Naive thymus-derived CD8-positive, alpha-beta T cell (primary cell): ENCODE data around the gene PGLYRP4. TPM values are rescaled to one million over a fixed set of nuclear protein-coding genes. Genes with fewer than 3 reads are reported as not detected.

ENCODE experiments used
- ATAC-seq, 2 donors: fragments of 150-1000 bp; cut with Tn5 transposase in 1 of 2; sonication (Bioruptor Pico), chemical (Tn5 transposase) in 1 of 2; 1 replicate in 1 of 2; 2 replicates in 1 of 2; pipeline ENCODE4 v1.10.0; 2021; ENCODE audit warnings: mild to moderate bottlenecking in 2 of 2, moderate library complexity in 2 of 2
- POLR2A ChIA-PET: fragments of 350-600 bp; sonication (Branson Sonifier 250); formaldehyde crosslinking; loops from one replicate; lab custom pipeline; 2021; ENCODE audit warnings: antibody characterized with exemption; lab: Charles Lee
- DNase-seq, 10 donors: peaks; one replicate each; pipeline versions ENCODE4 v3.0.0 to v3.0.0-alpha.2; 2020 to 2022
- H3K27ac Mint-ChIP-seq, 10 donors: one replicate each; pipeline ENCODE4 v1.8.0; 2020 to 2022; ENCODE audit warnings: mild to moderate bottlenecking in 10 of 10, mixed read lengths in 10 of 10, moderate library complexity in 4 of 10, inconsistent platforms in 1 of 10
- H3K27me3 Mint-ChIP-seq, 5 donors: one replicate each; pipeline ENCODE4 v1.8.0; 2021 to 2022; ENCODE audit warnings: mixed read lengths in 5 of 5
- H3K36me3 Mint-ChIP-seq, 3 donors: one replicate each; pipeline ENCODE4 v1.8.0; 2020 to 2022; ENCODE audit warnings: mixed read lengths in 3 of 3, mild to moderate bottlenecking in 2 of 3, inconsistent platforms in 1 of 3
- H3K4me1 Mint-ChIP-seq, 4 donors: one replicate each; pipeline ENCODE4 v1.8.0; 2021 to 2022; ENCODE audit warnings: mixed read lengths in 4 of 4
- H3K4me3 Mint-ChIP-seq, 10 donors: one replicate each; pipeline ENCODE4 v1.8.0; 2020 to 2022; ENCODE audit warnings: mild to moderate bottlenecking in 10 of 10, mixed read lengths in 10 of 10, moderate library complexity in 6 of 10, inconsistent platforms in 1 of 10
- H3K9me3 Mint-ChIP-seq, 9 donors: one replicate each; pipeline ENCODE4 v1.8.0; 2020 to 2022; ENCODE audit warnings: mixed read lengths in 9 of 9, mild to moderate bottlenecking in 3 of 9, inconsistent platforms in 1 of 9, moderate library complexity in 1 of 9
- polyA plus RNA-seq, 3 donors: library from polyadenylated mRNA; unstranded; fragments of 300-500 nt; fragmentation: Illumina TruSeq; gene quantifications; one replicate each; pipeline ENCODE4 v1.2.3, GENCODE V29; 2021
- total RNA-seq, 8 experiments: library from RNA in 2 of 8; stranded (reverse) in 2 of 8; gene quantifications; one replicate each; pipeline ENCODE4 v1.2.3 and lab custom pipeline; 2021 to 2026

Gene PGLYRP4
- total and polyA plus RNA-seq, 5 experiments from 2014 or later, result not detected

DNA sequence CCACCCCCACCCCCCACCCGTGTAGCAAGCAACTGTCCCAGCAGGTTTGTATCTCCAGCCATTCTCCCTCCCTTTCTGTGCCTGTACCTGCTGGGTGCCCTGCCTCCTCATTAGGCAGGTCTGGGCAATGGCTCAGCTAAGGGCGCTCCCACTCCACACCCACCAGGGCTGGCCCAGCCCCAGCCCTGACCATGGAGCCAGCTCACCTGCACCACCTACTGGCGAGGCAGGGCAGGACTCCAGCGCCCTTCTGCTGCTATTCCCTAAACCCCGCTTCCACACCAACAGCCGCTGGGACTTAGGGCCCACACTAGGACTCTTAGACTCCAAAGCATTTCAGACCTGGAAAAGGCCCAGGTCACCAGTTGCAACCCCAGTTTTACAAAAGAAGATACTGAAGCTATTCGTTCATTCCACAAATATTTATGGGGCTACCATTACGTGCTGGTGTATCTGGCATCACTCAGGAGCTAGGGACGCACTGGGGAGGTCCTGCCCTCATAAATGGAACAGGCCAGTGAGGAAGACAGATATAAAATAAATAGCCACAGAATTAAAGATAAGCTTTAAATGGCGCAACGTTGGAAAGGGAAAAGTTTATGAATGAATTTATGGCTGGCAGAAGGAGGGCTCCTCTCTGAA is 59.9 kb downstream of the PGLYRP4 start:
- H3K27ac Mint-ChIP-seq, result no peak overlapping the region
- DNase-seq (no peak), ATAC-seq (no peak)
- H3K9me3 Mint-ChIP-seq, result no peaks in the 10 kb centered on the region
- H3K4me3 Mint-ChIP-seq, result no peak overlapping the region
- POLR2A ChIA-PET, result no interaction called here
- H3K27me3 Mint-ChIP-seq, result peaks cover 6 to 28% (median 18%) of the 10 kb centered on the region in 5 donors
- peaks cover 9 to 16% (median 15%) of the 10 kb centered on the region in 4 donors for H3K4me1 Mint-ChIP-seq
- no peaks in the 10 kb centered on the region for H3K36me3 Mint-ChIP-seq

Other genes starting within 250 kb of the PGLYRP4 start
- not detected for gene SPRR2F, start 235.3 kb downstream of the PGLYRP4 start, total RNA-seq
- not detected for gene SPRR2F, start 235.3 kb downstream of the PGLYRP4 start, polyA plus RNA-seq
- not detected for gene SPRR2G, start 198.0 kb downstream of the PGLYRP4 start, total RNA-seq
- not detected for gene SPRR2G, start 198.0 kb downstream of the PGLYRP4 start, polyA plus RNA-seq
- not detected for gene LELP1, start 145.4 kb downstream of the PGLYRP4 start, total RNA-seq
- gene LELP1, start 145.4 kb downstream of the PGLYRP4 start, polyA plus RNA-seq, result not detected
- gene PRR9, start 131.3 kb downstream of the PGLYRP4 start, total RNA-seq, result not detected
- gene PRR9, start 131.3 kb downstream of the PGLYRP4 start, polyA plus RNA-seq, result not detected
- not detected for gene LORICRIN, start 89.2 kb downstream of the PGLYRP4 start, total RNA-seq
- not detected for gene LORICRIN, start 89.2 kb downstream of the PGLYRP4 start, polyA plus RNA-seq
- gene PGLYRP3, start 35.9 kb downstream of the PGLYRP4 start, total RNA-seq, result not detected
- gene PGLYRP3, start 35.9 kb downstream of the PGLYRP4 start, polyA plus RNA-seq, result not detected
- 1 to 10 TPM; 2.2 to 2.8 TPM for gene S100A9, start 9.0 kb upstream of the PGLYRP4 start, total RNA-seq
- 10 to 100 TPM in 2 of 3 donors, 1 to 10 TPM in 1; 5.0 to 18.8 (median 18.7) TPM for gene S100A9, start 9.0 kb upstream of the PGLYRP4 start, polyA plus RNA-seq
- gene S100A12, start 26.8 kb upstream of the PGLYRP4 start, total RNA-seq, result not detected
- gene S100A12, start 26.8 kb upstream of the PGLYRP4 start, polyA plus RNA-seq, result 1 to 10 TPM in 1 of 3 donors, under 1 TPM in 1, not detected in 1; 0.44 to 1.7 TPM
- gene S100A8, start 42.2 kb upstream of the PGLYRP4 start, total RNA-seq, result not detected
- gene S100A8, start 42.2 kb upstream of the PGLYRP4 start, polyA plus RNA-seq, result 10 to 100 TPM in 2 of 3 donors, 1 to 10 TPM in 1; 1.0 to 12.4 (median 11.6) TPM
- gene S100A7A, start 67.7 kb upstream of the PGLYRP4 start, total RNA-seq, result not detected
- not detected for gene S100A7A, start 67.7 kb upstream of the PGLYRP4 start, polyA plus RNA-seq
- gene S100A7, start 111.8 kb upstream of the PGLYRP4 start, total RNA-seq, result not detected
- not detected for gene S100A7, start 111.8 kb upstream of the PGLYRP4 start, polyA plus RNA-seq
- 100 to 1,000 TPM; 223 to 232 TPM for gene S100A6, start 187.2 kb upstream of the PGLYRP4 start, total RNA-seq
- gene S100A6, start 187.2 kb upstream of the PGLYRP4 start, polyA plus RNA-seq, result 100 to 1,000 TPM; 443 to 707 (median 568) TPM
- 1 to 10 TPM in 1 of 2 experiments, not detected in 1; 1.4 TPM for gene S100A5, start 192.1 kb upstream of the PGLYRP4 start, total RNA-seq
- gene S100A5, start 192.1 kb upstream of the PGLYRP4 start, polyA plus RNA-seq, result under 1 TPM in 2 of 3 donors, not detected in 1; 0.63 to 0.78 TPM
- gene S100A4, start 197.0 kb upstream of the PGLYRP4 start, total RNA-seq, result 100 to 1,000 TPM; 115 to 129 TPM
- 1,000 to 10,000 TPM in 1 of 3 donors, 100 to 1,000 TPM in 2; 421 to 1,131 (median 581) TPM for gene S100A4, start 197.0 kb upstream of the PGLYRP4 start, polyA plus RNA-seq
- not detected for gene S100A3, start 200.4 kb upstream of the PGLYRP4 start, total RNA-seq
- gene S100A3, start 200.4 kb upstream of the PGLYRP4 start, polyA plus RNA-seq, result not detected
- not detected for gene S100A2, start 217.0 kb upstream of the PGLYRP4 start, total RNA-seq
- gene S100A2, start 217.0 kb upstream of the PGLYRP4 start, polyA plus RNA-seq, result not detected